GF-D8 (cell line): ENCODE measurements around the gene TLX2.

Experiments
- DNase-seq: peaks from one replicate; lab custom pipeline; 2025; lab: John Stamatoyannopoulos, UW

Gene TLX2

DNA sequence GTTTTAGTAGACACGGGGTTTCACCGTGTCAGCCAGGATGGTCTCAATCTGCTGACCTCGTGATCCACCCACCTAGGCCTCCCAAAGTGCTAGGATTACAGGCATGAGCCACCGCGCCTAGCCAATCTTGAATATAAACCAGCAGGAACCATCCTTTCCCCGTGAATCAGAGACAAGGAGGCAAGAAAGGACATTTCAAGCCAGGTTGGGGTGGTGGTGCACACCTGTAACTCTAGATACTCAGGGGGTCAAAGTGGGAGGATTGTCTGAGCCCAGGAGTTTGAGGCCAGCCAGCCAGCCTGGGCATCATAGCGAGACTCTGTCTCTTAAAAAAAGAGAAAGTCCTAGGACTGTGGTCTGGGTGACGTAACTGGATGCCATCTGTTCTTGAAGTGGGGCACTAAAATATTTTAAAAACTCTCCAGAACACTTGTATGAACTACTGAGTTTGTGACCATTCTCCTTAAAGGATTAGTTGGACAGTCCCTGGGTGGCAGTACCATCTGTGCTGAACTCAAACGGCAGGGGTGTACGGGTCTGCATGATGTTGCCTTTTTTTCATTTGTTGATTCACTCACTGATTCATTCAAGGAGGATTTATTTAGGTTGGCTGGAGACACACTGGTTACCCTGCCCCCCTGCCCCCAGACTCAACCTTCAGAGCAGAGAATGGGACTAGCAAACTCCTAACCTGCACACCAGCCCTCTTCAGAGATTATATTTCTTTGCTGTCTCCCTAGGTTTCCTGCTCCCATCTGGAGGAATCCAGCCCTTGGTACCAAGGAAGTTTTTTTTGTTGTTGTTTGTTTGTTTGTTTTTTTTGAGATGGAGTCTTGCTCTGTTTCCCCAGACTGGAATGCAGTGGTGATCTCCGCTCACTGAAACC is 2.9 kb upstream of the TLX2 start:
- DNase-seq, result no peak

DNA sequence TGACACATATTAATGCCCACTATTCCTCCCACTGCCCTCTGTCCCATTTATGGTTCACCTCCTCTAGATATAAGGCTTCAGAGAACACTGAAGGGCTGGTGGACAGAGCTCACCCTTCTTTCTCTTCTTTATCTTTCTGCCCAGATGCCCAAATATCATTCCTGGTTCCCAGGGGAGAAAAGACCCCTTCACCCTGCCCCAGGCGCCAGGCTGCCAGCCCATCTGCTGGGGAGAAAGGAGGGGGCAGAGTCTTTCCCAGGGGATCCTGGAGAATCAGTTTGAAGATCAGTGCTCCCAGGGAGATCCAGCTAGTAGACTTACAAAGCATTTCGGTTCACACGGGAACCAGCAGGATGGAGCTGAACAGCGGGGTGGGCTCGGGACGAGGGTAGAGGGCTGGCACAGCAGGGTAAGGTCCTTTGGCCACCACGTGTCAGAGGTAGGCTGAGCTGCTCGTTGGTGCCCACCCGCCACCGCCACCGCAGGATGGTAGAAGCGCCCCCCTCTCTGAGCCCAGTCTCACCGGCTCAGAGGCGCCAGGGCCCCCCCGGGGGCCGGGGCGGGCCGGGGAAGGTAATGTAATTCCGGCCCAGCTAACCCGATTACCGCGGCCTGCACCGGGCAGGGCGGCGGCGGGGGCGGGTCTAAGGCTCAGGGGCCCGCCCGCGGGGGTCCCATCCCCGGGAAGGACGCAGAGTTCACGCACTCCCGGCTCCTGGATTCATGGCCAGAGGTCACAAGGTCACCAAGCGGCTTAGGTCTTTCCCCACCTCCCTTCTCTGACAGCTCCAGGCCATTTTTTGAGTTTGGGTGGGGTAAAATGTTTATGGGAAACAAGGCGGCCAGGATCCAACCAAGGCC is 1.3 kb upstream of the TLX2 start:
- DNase-seq, result no peak

DNA sequence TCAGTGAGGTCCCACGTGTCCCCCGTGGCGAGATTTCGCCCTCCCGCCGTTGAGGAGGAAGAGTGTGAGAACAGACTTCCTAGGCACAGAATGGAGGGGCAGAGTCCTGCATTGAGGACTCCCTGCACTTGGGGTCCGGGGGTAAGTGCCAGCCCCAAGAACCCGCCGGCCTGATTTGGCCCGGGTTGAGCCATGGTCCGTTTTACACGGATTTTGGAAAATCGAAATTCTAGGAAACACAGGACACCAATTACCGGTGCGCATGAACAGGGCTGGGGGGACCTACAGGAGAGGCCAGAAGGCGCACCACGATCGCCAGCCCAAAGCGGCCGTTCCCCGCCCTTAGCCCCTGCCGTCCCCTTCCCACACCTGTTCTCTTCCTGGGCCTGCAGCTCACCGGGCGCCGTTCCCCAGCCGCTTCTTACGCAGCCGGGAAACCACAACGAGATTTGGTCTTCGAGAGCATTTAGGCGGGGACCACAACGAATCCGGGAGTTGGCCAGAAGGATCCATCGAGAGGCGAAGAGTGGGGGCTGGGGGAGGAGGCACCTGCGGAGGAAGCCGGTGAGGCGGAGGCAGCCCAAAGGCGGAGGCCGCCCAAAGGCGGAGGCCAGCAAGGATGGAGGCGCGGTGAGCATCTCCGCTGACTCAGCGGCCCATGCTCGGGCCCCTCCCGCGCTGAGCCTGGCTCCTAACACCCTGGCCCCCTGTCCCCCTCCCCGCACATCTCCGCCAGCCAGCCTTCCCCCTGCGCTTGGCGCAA is 464 bp upstream of the TLX2 start:
- DNase-seq, result no peak

DNA sequence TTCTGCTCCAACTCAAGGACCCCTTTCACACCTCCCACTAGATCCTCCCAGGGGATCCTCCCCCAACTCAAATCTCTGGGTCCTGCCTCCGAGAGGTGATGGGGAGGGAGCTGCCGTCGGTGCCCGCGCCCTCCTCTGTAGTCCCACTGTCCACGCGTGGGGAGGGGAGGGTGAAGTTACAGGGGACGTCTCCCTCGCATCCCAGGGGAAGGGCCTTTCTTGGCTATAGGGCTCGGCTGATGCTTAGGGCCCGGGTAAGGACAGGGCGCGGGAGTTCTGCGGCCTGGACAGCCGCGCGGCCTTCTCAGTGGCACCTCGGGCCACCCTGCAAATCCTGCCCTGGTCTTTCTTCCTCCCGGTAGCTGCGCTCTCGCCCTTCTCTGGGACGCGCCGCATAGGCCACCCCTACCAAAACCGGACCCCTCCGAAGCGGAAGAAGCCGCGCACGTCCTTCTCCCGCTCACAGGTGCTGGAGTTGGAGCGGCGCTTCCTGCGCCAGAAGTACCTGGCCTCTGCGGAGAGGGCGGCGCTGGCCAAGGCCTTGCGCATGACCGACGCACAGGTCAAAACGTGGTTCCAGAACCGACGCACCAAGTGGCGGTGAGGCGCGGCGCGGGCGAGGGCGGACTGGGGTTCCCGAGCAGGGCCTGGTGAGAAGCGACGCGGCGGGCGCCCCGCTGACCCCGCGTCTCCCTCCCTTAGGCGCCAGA is 1.2 kb downstream of the TLX2 start:
- DNase-seq, result no peak

DNA sequence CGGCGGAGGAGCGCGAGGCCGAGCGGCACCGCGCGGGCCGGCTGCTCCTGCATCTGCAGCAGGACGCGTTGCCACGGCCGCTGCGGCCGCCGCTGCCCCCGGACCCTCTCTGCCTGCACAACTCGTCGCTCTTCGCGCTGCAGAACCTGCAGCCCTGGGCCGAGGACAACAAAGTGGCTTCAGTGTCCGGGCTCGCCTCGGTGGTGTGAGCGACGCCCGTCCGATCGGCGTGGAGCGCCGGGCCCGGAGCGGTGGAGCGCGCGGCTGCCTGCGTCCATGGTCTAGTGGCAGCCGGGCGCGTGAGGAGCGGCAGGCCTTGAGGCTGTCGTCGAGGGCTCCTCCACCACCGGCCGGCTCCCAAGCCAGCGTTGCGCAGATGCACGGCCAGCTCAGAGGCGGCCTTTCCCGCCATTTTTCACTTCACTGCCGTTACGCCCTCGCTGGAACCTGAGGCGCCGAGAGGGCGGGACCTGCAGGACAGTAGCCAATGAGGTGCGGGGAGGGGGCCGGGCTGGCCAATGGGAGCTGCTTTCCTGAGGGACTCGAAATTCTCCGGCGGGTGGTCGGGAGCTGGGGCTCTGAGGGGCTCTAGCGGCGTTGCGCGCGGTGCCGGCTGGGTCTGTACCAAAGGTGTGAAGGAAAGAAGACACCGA is 1.9 kb downstream of the TLX2 start:
- no peak for DNase-seq

DNA sequence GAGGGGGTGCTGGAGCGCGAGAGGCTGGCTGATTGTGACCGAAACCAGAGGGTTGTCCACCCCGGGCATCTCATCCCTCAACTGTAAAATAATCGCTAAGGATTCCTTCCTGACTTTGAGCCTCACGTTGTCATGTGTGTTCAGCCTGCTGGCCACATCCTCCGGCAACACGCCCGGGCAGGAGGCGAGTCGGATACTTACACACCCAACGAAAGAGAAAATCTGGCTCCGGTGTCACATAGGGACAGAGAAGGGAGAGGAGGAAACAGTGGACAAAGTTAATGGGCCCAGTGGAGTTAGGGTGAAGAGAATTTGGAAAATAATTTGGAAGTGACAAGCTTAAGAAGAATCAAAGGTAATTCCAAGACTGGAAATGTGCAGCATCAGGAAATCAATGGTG is 2.4 kb downstream of the TLX2 start:
- DNase-seq, result no peak

DNA sequence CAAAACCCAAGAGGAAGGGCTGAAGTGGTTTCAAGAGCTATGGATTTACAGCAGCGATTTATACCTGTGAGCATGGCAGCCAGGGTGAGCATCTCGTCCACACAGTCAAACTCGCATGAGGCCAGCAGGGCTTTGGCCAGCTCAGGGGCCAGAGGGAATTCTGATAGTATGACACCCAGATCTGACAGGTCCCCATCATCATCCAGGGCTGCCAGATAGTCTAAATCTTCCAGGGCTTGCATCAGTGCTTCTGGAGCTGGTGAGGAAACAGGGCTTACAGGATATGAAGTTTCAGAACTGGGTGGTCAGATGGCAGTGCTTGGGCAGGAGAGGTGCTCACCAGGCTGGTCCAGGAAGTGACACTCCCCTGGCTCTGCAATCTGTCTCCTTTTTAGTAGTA is 8.3 kb downstream of the TLX2 start:
- DNase-seq, result no peak

DNA sequence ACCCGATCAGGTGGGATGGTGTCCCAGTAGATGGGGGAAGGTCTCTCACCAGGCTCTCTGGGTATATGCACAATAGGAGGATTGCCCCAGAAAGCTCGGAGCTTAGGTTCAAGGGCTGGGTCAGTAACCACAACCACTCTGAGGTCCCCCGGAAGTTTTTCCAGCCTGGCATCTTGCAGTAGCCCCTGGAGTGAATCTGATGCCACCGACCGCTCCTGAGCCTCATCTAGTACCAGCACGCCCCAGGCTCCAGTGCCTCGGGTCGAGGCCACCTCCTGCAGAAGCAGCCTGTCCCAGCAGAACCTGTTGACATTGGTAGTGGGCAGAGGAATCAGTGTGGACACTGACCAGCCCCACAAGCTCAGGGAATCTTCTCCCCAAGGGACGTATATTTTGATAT is 9.8 kb downstream of the TLX2 start:
- no peak for DNase-seq

DNA sequence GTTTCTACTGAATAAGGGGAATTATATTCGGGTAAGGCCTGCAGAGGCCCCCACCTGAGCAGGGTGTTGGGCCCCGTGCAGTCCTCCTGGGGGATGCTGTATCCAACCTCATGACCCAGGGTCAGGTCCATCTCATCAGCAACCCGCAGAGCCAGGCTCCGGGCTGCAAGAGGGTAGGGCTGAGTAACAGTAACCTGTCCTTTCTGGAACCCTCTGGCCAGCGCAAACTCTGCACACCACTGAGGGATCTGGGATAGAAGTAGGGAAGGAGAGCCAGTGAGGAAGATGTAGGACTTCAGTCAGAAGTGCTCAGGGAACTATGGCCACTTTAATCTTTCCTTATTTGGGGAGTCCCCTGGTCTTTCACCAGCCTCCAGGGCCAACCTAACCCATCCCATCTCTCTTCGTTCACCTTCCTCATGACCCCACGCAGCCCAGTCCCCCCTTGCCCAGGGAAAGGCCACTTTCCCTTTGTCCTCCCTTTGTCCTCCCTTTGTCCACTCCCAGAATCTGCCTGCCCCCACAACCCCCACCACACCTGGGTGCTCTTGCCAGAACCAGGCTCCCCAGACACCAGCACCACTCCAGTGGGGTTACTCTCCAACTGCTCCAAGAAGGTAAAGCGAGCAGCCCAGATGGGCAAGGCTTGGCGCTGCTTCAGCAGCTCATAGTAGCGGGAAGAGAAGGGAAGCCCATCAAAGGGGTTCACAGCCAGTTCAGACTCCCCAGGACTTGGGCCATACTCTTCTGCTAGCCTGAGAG is 10.9 kb downstream of the TLX2 start:
- DNase-seq, result no peak

DNA sequence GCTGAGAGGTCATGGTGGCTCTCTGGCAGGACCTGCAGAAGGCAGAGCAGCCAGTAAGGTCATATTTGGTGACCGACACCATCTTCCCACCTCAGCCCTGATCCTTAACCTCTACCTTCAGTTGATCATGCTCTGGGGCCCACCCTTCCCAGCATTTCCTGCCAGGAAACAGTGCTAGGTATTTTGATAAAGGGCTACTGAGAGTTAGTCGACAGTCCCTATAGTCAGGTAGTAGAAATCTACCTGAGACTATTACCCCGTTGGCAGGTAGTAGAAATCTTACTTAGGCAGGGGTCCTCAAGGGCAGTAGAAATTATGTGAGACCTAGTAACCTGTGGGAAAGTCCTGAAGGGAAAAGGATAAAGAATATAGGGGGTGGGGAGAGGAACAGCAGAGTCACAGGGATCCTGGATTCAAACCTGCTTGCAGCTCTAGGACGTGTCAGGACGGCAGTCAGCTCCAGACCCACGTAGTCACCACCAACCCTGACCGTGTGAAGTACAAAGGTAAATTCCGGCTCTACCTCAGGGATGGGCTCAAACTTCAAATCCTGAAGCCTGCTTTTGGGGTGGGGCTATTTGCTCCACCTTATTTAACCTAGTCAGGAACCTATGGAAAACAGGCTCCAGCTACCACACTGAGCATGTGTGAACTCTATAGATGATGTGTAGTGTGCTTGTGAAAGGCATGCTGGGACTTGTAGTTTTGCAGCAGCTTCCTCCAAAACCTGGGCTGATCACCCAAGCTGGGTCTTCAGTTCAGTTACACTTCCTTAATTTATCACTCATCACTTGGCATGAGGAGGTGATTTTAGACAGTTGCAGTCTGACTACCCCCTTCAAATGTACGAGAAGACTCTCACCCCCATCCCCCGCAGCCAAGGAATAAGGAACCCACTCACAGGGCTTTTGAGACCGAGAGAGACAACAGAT is 11.7 kb downstream of the TLX2 start, which contains the start of gene DQX1:
Gene DQX1, minus strand, starts transcription at position 515 of the 932 bp plus-strand sequence. Its CDS starts 502 bp downstream, at position 13.
- DNase-seq, result no peak

DNA sequence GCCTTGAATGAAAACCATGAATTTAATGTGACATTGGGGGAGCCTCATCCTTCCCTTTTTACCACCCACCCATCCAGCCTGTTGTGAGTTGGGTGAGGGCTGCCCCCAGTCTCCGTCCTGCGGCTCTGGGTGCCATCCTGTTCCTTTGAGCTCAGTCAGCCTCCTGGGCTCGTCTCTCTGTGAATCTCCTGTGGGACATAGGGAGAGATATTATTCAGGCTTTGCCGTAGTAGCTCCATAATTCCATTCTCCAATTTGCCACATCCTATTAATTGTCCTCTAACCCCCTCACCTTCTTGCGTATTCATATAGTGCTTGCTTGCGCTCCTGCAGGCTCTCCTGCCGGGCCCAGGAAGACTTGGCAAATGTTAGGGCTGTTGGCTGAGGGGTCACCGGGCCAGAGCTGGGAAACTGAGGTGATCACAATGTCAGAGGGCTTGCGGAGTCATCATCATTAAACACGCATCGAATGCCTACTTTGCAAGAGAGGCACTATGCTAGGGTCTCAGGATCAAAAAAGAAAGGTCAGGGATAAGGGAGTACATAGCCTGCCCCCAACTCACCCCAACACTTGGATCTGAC is 12.5 kb downstream of the TLX2 start:
- DNase-seq, result no peak

DNA sequence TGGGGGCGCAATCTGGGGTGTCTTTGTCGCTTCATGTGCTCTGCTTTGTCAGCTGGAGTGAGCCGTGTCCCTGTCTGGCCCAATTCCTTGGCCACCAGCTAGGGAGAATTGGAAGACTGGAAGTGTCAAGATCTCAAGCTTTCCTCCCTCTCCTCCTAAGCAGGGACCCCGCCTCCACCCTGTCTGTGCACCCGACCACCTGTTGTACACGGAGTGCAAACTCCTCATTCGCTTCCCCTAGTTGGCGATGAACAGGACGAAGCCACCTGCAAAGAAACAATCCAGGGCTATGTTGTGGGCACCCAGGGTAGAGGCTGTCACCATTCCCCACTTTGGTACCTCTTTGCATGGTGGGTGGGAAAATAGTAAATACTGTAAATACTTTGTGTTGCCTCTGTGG is 13.5 kb downstream of the TLX2 start:
- DNase-seq, result no peak

DNA sequence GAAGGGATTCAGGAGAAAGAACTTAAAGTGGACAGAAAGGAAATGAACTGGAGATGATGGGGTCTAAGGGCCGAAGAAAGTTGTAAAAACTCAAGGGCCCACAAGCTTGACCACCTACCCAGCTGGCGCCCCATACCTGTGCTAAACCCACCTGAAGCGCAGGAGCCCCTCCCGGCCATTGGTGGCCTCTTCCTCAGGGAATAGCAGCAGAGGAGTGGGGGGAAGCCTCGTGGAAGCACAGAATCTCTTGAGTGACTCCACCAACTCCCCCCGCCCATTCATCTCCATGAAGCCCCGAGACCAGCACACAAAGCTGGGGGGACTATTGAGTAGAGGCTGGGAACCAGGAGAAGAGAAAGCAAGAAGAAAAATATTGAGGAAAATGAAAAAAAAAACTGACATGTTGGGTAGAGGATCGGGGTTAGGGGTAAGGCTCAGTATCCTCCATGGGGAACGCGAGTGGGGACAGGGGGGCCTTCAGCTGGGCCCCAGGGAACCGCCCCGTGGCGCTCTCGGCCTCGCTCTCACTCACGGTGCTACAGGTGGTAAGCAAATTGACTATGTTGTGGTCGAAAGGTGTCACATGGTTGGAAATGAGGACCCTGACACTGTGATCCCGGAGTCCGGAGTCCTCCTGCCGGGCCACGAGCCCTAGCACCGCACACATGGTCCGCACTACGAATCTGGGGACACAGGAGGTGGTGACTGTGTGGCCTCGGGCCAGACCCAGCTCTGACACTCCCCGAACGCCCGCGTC is 14.5 kb downstream of the TLX2 start:
- no peak for DNase-seq

DNA sequence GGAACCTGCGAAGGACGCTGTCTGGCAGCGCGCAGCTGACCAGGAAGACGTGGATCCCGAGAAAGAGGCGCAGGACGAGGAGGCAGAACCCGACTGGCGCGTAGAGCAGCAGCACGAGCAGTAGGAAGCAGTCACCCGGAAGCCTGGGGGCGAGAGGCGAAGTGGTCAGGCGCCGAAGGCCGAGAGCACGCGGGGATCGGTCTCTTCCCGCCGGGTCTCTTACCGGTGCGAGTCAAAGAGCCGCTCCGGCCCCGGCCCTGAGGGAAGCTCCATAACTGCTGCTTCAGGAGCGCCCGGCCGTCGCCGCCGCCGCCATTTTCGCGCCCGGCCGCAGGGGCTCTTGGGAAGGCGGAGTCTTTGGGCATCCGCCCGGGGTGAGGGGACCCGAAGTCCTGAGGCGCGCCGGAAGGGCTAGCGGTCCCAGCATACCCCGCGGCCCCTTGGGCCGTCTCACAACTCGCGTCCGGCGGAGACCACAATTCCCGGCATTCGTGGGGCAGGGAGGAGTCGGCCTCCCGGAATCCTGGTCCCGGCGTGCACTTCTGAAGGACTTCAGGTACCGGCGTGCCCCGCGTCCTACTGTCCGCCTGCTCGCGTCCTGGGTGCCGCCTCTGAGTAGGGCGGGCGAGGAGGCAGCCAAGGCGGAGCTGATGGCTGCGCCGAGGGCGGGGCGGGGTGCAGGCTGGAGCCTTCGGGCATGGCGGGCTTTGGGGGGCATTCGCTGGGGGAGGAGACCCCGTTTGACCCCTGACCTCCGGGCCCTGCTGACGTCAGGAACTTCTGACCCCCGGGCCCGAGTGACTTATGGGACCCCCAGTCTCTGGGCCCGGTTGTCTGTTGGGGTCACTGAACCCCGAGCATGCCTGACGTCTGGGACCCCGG is 15.3 kb downstream of the TLX2 start, which contains the start of the genes AUP1 and HTRA2:
Gene AUP1, minus strand, starts transcription at position 350 of the 882 bp plus-strand sequence. Its CDS starts 77 bp downstream, at position 273.
Gene HTRA2, plus strand, starts transcription at position 577 of the 882 bp plus-strand sequence. Its CDS starts 74 bp downstream, at position 651.
- DNase-seq, result peak; percentile 91

DNA sequence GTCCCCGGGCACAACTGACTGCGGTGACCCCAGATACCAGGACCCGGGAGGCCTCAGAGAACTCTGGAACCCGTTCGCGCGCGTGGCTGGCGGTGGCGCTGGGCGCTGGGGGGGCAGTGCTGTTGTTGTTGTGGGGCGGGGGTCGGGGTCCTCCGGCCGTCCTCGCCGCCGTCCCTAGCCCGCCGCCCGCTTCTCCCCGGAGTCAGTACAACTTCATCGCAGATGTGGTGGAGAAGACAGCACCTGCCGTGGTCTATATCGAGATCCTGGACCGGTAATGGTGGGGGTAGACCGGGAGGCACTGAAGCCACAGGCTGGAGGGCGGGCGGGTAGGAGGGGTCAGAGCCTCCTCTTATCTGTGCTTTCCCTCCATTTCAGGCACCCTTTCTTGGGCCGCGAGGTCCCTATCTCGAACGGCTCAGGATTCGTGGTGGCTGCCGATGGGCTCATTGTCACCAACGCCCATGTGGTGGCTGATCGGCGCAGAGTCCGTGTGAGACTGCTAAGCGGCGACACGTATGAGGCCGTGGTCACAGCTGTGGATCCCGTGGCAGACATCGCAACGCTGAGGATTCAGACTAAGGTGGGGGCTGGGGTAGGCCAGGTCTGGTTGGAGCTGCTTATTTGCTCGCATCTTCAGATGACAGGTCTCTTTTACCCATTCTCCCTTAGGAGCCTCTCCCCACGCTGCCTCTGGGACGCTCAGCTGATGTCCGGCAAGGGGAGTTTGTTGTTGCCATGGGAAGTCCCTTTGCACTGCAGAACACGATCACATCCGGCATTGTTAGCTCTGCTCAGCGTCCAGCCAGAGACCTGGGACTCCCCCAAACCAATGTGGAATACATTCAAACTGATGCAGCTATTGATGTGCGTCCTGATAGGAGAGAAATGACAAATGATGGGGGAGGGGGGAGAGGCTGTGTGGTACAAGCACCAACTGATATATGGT is 16.3 kb downstream of the TLX2 start:
- DNase-seq, result no peak

DNA sequence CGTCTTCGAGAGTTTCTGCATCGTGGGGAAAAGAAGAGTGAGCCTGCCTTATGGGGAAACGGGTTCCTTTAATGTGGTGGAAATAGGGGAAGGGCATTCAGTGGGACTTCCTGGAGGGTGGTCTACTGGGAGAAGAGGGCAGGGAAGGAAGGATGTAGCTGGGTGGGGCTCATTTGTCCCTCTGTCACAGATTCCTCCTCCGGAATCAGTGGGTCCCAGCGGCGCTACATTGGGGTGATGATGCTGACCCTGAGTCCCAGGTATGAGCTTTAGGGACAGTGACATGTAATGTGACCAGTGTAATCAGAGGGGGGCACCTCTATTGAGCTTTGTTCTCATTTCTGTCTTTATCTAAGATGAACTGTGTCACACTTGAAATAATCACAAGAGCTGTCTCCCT is 17.4 kb downstream of the TLX2 start:
- DNase-seq, result no peak
